Panc1 (cell line): ENCODE data around the gene RANBP3. TPM values are rescaled to one million over a fixed set of nuclear protein-coding genes. Genes with fewer than 3 reads are reported as not detected.
A peak's percentile ranks its signal among the peaks of the same experiment; 100 is the strongest.
"Not testable (repeated sequence)": the region's sequence is repeated elsewhere in the genome, so short reads cannot be mapped to it uniquely, and the experiment has no call there.

Experiments used
- ATAC-seq: fragments of 200-7000 bp; cut with Tn5 transposase; 2 replicates; pipeline ENCODE4 v1.9.1; 2020; ENCODE audit warnings: mild to moderate bottlenecking, moderate library complexity
- BruUV-seq: library from RNA; stranded (reverse); fragments of 400-500 nt; replicated peaks from 2 replicates; lab custom pipeline; 2021; lab: Mats Ljungman, UMichigan
- CTCF ChIA-PET: fragments of 300-600 bp; sonication (Branson Sonifier 250); formaldehyde crosslinking; loops from one replicate; lab custom pipeline; 2022; ENCODE audit warnings: antibody characterized with exemption; lab: Charles Lee
- POLR2A ChIA-PET: fragments of 300-600 bp; sonication (Branson Sonifier 250); formaldehyde crosslinking; loops from one replicate; lab custom pipeline; 2022; ENCODE audit warnings: antibody characterized with exemption; lab: Charles Lee
- DNase-seq: peaks from one replicate; pipeline ENCODE4 v3.0.0-alpha.2; 2010; ENCODE audit warnings: low read depth, low spot score
- H3K27ac ChIP-seq: 2 replicates; pipeline ENCODE4 v1.5.1; 2011; ENCODE audit warnings: mild to moderate bottlenecking, low read length, inconsistent platforms
- H3K27me3 ChIP-seq: fragments of 200-500 bp; sonication (Bioruptor generic); 2 replicates; pipeline ENCODE4 v1.6.0; 2014; ENCODE audit warnings: low read length, inconsistent platforms; ENCODE audit not compliant: control insufficient read depth, insufficient read depth
- H3K36me3 ChIP-seq: fragments of 200-500 bp; sonication (Bioruptor generic); 2 replicates; pipeline ENCODE4 v1.5.1; 2014; ENCODE audit warnings: inconsistent platforms, mild to moderate bottlenecking, low read length, moderate library complexity; ENCODE audit not compliant: control insufficient read depth, insufficient read depth
- H3K4me1 ChIP-seq: 2 replicates; pipeline ENCODE4 v1.5.1; 2011; ENCODE audit warnings: inconsistent platforms, mild to moderate bottlenecking, low read length, moderate library complexity; ENCODE audit not compliant: control insufficient read depth, insufficient read depth
- H3K4me3 ChIP-seq, 2 experiments: 2 replicates each; pipeline ENCODE4 v1.5.1; 2011 to 2012; ENCODE audit warnings: low read depth in 2 of 2, low read length in 2 of 2, mild to moderate bottlenecking in 2 of 2, inconsistent platforms in 1 of 2, moderate library complexity in 1 of 2
- H3K9me3 ChIP-seq: fragments of 200-500 bp; sonication (Bioruptor generic); 2 replicates; pipeline ENCODE4 v1.5.1; 2014; ENCODE audit warnings: low read depth, mild to moderate bottlenecking, inconsistent platforms, low read length, moderate library complexity; ENCODE audit not compliant: control insufficient read depth, insufficient read depth
- POLR2AphosphoS5 ChIP-seq: IDR thresholded peaks from 2 replicates; pipeline ENCODE4 v1.6.1; 2012; ENCODE audit warnings: mild to moderate bottlenecking, low read depth, low read length, moderate library complexity
- SIN3A ChIP-seq: IDR thresholded peaks from 2 replicates; pipeline ENCODE4 v1.6.1; 2012; ENCODE audit warnings: low read depth, mild to moderate bottlenecking, low read length, moderate library complexity, borderline replicate concordance; ENCODE audit not compliant: insufficient read depth
- TCF7L2 ChIP-seq: IDR thresholded peaks from 2 replicates; pipeline ENCODE4 v1.6.1; 2011; ENCODE audit warnings: mild to moderate bottlenecking, low read depth, low read length, inconsistent platforms
- in situ Hi-C: cut with HindIII; loops from 2 replicates; pipeline ENCODE4 v1.10.0; 2016; ENCODE audit warnings: low sequenced_read_pairs, low pct_unique_long_range_greater_than_20kb
- intact Hi-C: fragments of 100-400 bp; cut with micrococcal nuclease; formaldehyde crosslinking; loops from one replicate; pipeline ENCODE4 v1.10.0; 2022; ENCODE audit not compliant: unreplicated experiment
- total RNA-seq: library from RNA; stranded (reverse); gene quantifications from one replicate; pipeline ENCODE4 v1.2.1, GENCODE V29; 2021; ENCODE audit not compliant: unreplicated experiment
- TF ChIP-seq, protein P1 (sequence below), 2 experiments: IDR thresholded peaks; 2 replicates each; pipeline ENCODE4 v1.6.1; 2011 to 2012; ENCODE audit warnings: low read depth in 2 of 2, control low read depth in 1 of 2, low read length in 1 of 2, mild to moderate bottlenecking in 1 of 2, moderate library complexity in 1 of 2; ENCODE audit not compliant: insufficient read depth in 1 of 2
- TF ChIP-seq, protein P2 (sequence below): fragments of 450-650 bp; IDR thresholded peaks from 2 replicates; pipeline ENCODE4 v1.5.1; 2017; ENCODE audit warnings: mild to moderate bottlenecking

Gene RANBP3
- total RNA-seq, 1 experiment from 2014 or later: 54.6 TPM

DNA sequence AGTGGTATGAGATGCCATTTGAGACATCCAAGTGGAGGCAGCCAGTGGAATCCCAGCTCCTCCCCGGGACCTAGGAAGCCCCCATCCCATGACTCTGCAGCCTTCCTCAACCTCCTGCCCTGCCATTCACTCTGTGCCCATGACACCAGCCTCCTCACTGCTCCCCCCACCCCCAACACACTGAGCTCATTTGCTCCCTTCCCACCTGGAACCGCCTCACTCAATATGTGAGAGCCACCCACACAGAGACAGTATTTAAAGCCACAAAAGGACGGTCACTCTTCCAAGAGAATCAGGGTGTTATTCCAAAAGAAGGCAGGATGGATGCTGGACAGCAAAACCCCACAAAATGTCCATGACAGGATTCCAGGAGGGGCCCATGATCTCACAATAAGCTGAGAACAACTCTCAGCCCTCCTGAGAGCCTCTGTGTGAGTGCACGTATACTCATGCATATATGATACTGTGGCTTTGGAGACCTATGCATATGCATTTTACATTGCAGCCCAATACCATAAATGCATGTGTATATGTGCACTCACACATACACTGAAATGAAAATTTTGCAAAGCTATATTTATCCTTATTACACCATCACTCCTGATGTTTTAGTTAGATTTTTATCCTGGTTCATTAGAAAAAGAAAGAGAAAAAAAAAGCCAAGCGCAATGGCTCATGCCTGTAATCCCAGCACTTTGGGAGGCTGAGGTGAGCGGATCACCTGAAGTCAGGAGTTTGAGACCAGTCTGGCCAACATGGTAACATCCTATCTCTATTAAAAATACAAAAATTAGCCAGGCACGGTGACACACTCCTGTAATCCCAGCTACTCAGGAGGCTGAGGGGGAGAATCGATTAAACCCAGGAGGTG, 10.8 kb upstream of the RANBP3 start:
- POLR2A ChIA-PET: interaction anchor here (0.7 kb wide), 1 partner anchor 39 kb away, joined by 3 read pairs; no protein-coding TSS in a partner anchor
- TF ChIP-seq TCF7L2 (no peak), POLR2AphosphoS5 (no peak), SIN3A (no peak)
- TF ChIP-seq, protein P1, sequence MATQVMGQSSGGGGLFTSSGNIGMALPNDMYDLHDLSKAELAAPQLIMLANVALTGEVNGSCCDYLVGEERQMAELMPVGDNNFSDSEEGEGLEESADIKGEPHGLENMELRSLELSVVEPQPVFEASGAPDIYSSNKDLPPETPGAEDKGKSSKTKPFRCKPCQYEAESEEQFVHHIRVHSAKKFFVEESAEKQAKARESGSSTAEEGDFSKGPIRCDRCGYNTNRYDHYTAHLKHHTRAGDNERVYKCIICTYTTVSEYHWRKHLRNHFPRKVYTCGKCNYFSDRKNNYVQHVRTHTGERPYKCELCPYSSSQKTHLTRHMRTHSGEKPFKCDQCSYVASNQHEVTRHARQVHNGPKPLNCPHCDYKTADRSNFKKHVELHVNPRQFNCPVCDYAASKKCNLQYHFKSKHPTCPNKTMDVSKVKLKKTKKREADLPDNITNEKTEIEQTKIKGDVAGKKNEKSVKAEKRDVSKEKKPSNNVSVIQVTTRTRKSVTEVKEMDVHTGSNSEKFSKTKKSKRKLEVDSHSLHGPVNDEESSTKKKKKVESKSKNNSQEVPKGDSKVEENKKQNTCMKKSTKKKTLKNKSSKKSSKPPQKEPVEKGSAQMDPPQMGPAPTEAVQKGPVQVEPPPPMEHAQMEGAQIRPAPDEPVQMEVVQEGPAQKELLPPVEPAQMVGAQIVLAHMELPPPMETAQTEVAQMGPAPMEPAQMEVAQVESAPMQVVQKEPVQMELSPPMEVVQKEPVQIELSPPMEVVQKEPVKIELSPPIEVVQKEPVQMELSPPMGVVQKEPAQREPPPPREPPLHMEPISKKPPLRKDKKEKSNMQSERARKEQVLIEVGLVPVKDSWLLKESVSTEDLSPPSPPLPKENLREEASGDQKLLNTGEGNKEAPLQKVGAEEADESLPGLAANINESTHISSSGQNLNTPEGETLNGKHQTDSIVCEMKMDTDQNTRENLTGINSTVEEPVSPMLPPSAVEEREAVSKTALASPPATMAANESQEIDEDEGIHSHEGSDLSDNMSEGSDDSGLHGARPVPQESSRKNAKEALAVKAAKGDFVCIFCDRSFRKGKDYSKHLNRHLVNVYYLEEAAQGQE (IDR thresholded peaks at IDR 0.05; ENCODE audit: insufficient read depth in 1 of 2, low read depth in 2 of 2, low read length in 1 of 2): no peak
- TF ChIP-seq, protein P2, sequence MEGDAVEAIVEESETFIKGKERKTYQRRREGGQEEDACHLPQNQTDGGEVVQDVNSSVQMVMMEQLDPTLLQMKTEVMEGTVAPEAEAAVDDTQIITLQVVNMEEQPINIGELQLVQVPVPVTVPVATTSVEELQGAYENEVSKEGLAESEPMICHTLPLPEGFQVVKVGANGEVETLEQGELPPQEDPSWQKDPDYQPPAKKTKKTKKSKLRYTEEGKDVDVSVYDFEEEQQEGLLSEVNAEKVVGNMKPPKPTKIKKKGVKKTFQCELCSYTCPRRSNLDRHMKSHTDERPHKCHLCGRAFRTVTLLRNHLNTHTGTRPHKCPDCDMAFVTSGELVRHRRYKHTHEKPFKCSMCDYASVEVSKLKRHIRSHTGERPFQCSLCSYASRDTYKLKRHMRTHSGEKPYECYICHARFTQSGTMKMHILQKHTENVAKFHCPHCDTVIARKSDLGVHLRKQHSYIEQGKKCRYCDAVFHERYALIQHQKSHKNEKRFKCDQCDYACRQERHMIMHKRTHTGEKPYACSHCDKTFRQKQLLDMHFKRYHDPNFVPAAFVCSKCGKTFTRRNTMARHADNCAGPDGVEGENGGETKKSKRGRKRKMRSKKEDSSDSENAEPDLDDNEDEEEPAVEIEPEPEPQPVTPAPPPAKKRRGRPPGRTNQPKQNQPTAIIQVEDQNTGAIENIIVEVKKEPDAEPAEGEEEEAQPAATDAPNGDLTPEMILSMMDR: no peak
- intact Hi-C loops (loop anchor here (2.0 to 10.0 kb wide), 2 partner anchors 34 to 136 kb away; no protein-coding TSS in a partner anchor), in situ Hi-C loops (no loop called here)
- CTCF ChIA-PET: interaction anchor here (0.6 to 1.6 kb wide), 4 partner anchors 33 to 137 kb away, joined by 3 to 5 read pairs (median 4); no protein-coding TSS in a partner anchor
- no TSS peak for BruUV-seq
- Histone ChIP-seq H3K4me1 (peaks cover 8% of the 10 kb centered on the region; the same call in 1 of the 2 replicates), H3K4me3 (no peak overlapping the region), H3K27ac (no peak overlapping the region), H3K27me3 (no peaks in the 10 kb centered on the region), H3K36me3 (no peaks in the 10 kb centered on the region), H3K9me3 (no peaks in the 10 kb centered on the region)
- no peak for DNase-seq
- peak; percentile 71; the same call in 1 of the 2 replicates for ATAC-seq

DNA sequence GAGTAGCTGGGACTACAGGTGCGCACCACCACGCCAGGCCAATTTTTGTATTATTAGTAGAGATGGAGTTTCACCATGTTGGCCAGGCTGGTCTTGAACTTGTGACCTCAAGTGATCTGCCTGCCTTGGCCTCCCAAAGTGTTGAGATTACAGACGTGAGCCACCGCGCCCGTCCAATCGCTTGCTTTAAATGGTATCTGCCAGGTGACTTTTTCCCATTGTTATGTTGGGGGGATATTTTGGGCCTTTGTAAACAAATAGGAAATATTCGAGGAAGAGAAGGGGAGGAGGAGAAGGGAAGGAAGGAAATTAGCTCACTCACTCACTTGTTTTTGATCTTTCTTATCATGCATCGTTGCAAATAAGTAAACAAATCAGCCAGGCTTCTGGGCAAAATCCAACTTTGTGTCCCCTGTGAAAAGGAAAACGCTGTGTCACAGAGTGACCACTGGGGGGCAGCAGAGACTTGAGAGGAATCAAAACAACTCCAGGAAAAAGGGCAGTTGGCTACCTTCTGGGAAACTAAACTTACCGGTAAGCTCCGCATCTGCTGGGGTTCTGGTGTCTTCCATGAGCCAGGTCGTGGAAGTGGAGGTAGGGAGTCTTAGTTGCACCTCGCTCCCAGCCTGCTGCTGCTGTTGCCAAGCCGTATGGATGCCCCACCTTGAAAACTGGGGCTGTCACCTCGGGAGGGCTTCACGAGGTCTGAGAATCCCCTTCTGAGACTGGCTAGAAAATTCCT, 9.3 kb upstream of the RANBP3 start:
- DNase-seq (peak; percentile 57), ATAC-seq (peak; percentile 54; the same call in 1 of the 2 replicates)

DNA sequence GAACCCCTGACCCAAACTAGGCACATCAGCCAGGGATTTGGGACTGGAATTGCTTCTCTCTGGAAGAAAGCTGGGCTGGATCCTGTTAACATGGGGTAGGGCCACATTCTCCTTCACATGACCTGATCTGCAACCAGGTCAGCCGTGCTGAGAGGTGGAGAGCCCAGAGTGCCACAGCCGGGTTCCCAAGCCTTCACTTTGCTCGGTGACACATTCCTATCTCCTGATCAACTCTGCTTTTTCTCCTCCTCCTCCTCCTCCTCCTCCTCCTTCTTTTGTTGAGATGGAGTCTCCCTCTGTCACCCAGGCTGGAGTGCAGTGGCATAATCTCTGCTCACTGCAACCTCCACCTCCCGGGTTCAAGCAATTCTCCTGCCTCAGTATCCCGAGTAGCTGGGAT, 7.9 kb upstream of the RANBP3 start:
- POLR2A ChIA-PET, ATAC-seq: not testable (repeated sequence)

More for the DNA sequence above, 9.3 kb upstream of the RANBP3 start:
- Histone ChIP-seq H3K4me1 (peaks cover 8% of the 10 kb centered on the region; the same call in 1 of the 2 replicates), H3K36me3 (no peaks in the 10 kb centered on the region), H3K9me3 (no peaks in the 10 kb centered on the region), H3K4me3 (peak overlapping the region; percentile 14 to 48; a peak in 3 of 4 replicates), H3K27ac (peak overlapping the region; percentile 34; the same call in 1 of the 2 replicates), H3K27me3 (no peaks in the 10 kb centered on the region)
- CTCF ChIA-PET: interaction anchor here (0.7 to 1.2 kb wide), 3 partner anchors 35 to 582 kb away, joined by 3 to 6 read pairs (median 4); no protein-coding TSS in a partner anchor
- TF ChIP-seq POLR2AphosphoS5: no peak
- TF ChIP-seq, protein P2: peak; percentile 89
- POLR2A ChIA-PET: no interaction called here
- BruUV-seq: no TSS peak
- in situ Hi-C loops (no loop called here), intact Hi-C loops (loop anchor here (10.0 kb wide), 1 partner anchor 138 kb away; no protein-coding TSS in a partner anchor)

More for the DNA sequence above, 7.9 kb upstream of the RANBP3 start:
- in situ Hi-C loops, DNase-seq, BruUV-seq, CTCF ChIA-PET, H3K27me3 ChIP-seq, H3K4me1 ChIP-seq, H3K27ac ChIP-seq, H3K36me3 ChIP-seq, H3K4me3 ChIP-seq, H3K9me3 ChIP-seq: not testable (repeated sequence)
- intact Hi-C loops: loop anchor here (10.0 kb wide), 1 partner anchor 139 kb away; no protein-coding TSS in a partner anchor
